Measurements from ENCODE around the gene MTHFSD. TPM values are rescaled to one million over a fixed set of nuclear protein-coding genes. Genes with fewer than 3 reads are reported as not detected.

MTHFSD gene
- polyA plus RNA-seq, 3 donors from 2014 or later: 7.9 to 15.5 (median 12.3) TPM

Other genes starting within 250 kb of the MTHFSD start
- not detected for gene FOXF1, start 44.7 kb downstream of the MTHFSD start, polyA plus RNA-seq
- not detected for gene FOXC2, start 11.6 kb upstream of the MTHFSD start, polyA plus RNA-seq
- not detected for gene FOXL1, start 23.3 kb upstream of the MTHFSD start, polyA plus RNA-seq

All from immature natural killer cell (primary cell).